A549 (cell line): ENCODE data around the gene GRK5. TPM values are rescaled to one million over a fixed set of nuclear protein-coding genes. Genes with fewer than 3 reads are reported as not detected.

Source experiments
- ATAC-seq, 2 experiments: fragments of 200-7000 bp in 1 of 2; fragments of >200 bp in 1 of 2; cut with Nextera tagmentation in 1 of 2; cut with Tn5 transposase in 1 of 2; 3 replicates each; pipeline versions ENCODE4 v1.8.0 to v1.9.1; 2018 to 2020; ENCODE audit warnings: mild to moderate bottlenecking in 1 of 2, moderate library complexity in 1 of 2
- CTCF ChIA-PET: fragments of 300-600 bp; sonication (Branson Sonifier 250); formaldehyde crosslinking; extraction: SDS; loops from one replicate; lab custom pipeline; 2021; ENCODE audit warnings: antibody characterized with exemption, inconsistent platforms; lab: Yijun Ruan, JAX
- POLR2A ChIA-PET: fragments of 350-600 bp; formaldehyde crosslinking; extraction: SDS; loops from one replicate; lab custom pipeline; 2021; ENCODE audit warnings: antibody characterized with exemption, inconsistent platforms; lab: Yijun Ruan, JAX
- DNase-seq, 2 experiments: peaks; one replicate each; pipeline versions ENCODE4 v3.0.0 to v3.0.0-alpha.2; 2011 to 2016; ENCODE audit warnings: low read depth in 1 of 2, low spot score in 1 of 2
- FAIRE-seq: peaks from 2 replicates; lab custom pipeline; 2011; peaks lifted over from hg19 to GRCh38; lab: Jason Lieb, UNC
- H3K27ac ChIP-seq, 2 experiments: fragments of >200 bp; sonication (Bioruptor Twin); formaldehyde crosslinking; 3 replicates each; pipeline ENCODE4 v1.5.1; 2016 to 2017
- H3K4me1 ChIP-seq: fragments of >200 bp; sonication (Bioruptor Twin); formaldehyde crosslinking; 3 replicates; pipeline ENCODE4 v1.6.1; 2016
- H3K4me2 ChIP-seq: fragments of >200 bp; sonication (Bioruptor Twin); formaldehyde crosslinking; 3 replicates; pipeline ENCODE4 v1.6.1; 2016
- H3K4me3 ChIP-seq: fragments of >200 bp; sonication (Bioruptor Twin); formaldehyde crosslinking; 3 replicates; pipeline ENCODE4 v1.5.1; 2016
- H3K9me3 ChIP-seq: fragments of >200 bp; sonication (Bioruptor Twin); formaldehyde crosslinking; 3 replicates; pipeline ENCODE4 v1.6.1; 2016
- BHLHE40 ChIP-seq: IDR thresholded peaks from 2 replicates; pipeline ENCODE4 v1.6.1; 2012; ENCODE audit warnings: low read depth, low read length, inconsistent platforms
- CBX8 ChIP-seq: fragments of 200-600 bp; sonication (generic); IDR thresholded peaks from 2 replicates; pipeline ENCODE4 v1.6.1; 2016
- CEBPB ChIP-seq, 2 experiments: fragments of >200 bp in 1 of 2; sonication (Bioruptor Twin) in 1 of 2; formaldehyde crosslinking in 1 of 2; IDR thresholded peaks; 2 replicates each; pipeline ENCODE4 v1.6.1; 2012 to 2016
- CHD4 ChIP-seq: fragments of 200-600 bp; sonication (generic); IDR thresholded peaks from 2 replicates; pipeline ENCODE4 v1.6.1; 2016; ENCODE audit warnings: antibody characterized with exemption, mild to moderate bottlenecking, borderline replicate concordance
- E2F6 ChIP-seq: IDR thresholded peaks from 2 replicates; pipeline ENCODE4 v1.6.1; 2012; ENCODE audit warnings: low read depth, borderline replicate concordance
- EHMT2 ChIP-seq: fragments of 200-600 bp; sonication (generic); IDR thresholded peaks from 2 replicates; pipeline ENCODE4 v1.6.1; 2016; ENCODE audit warnings: antibody characterized with exemption, low read depth, mild to moderate bottlenecking, moderate library complexity
- ELK1 ChIP-seq: fragments of 150-350 bp; IDR thresholded peaks from 2 replicates; pipeline ENCODE4 v1.6.1; 2014; ENCODE audit warnings: low read depth, mild to moderate bottlenecking, low read length
- ESRRA ChIP-seq: fragments of 150-350 bp; IDR thresholded peaks from 2 replicates; pipeline ENCODE4 v1.6.1; 2014; ENCODE audit warnings: mild to moderate bottlenecking, low read length, borderline replicate concordance
- FOSL2 ChIP-seq, 2 experiments: fragments of 450-650 bp in 1 of 2; fragments of >200 bp in 1 of 2; sonication (Bioruptor Twin) in 1 of 2; formaldehyde crosslinking; IDR thresholded peaks; 2 replicates each; pipeline versions ENCODE4 v1.5.0 to v1.6.1; 2016 to 2020; ENCODE audit warnings: mild to moderate bottlenecking in 1 of 2, moderate library complexity in 1 of 2
- FOXS1 ChIP-seq: fragments of 250-450 bp; sonication (Bioruptor Pico); IDR thresholded peaks from 2 replicates; pipeline ENCODE4 v1.5.0; 2020; ENCODE audit warnings: mild to moderate bottlenecking, moderate library complexity
- GATA3 ChIP-seq: IDR thresholded peaks from 2 replicates; pipeline ENCODE4 v1.6.1; 2012; ENCODE audit warnings: borderline replicate concordance
- HDAC2 ChIP-seq: fragments of 200-600 bp; sonication (generic); IDR thresholded peaks from 2 replicates; pipeline ENCODE4 v1.6.1; 2016
- KDM1A ChIP-seq: fragments of 200-600 bp; sonication (generic); IDR thresholded peaks from 2 replicates; pipeline ENCODE4 v1.6.1; 2016; ENCODE audit warnings: low read depth, mild to moderate bottlenecking
- NFE2L2 ChIP-seq: fragments of 150-350 bp; conservative IDR thresholded peaks from 2 replicates; pipeline ENCODE4 v1.6.1; 2014; ENCODE audit warnings: low read length
- RARB ChIP-seq: fragments of 250-450 bp; sonication (Bioruptor Pico); IDR thresholded peaks from 2 replicates; pipeline ENCODE4 v1.8.0; 2021; ENCODE audit warnings: mild to moderate bottlenecking, moderate library complexity
- RNF2 ChIP-seq: fragments of 200-600 bp; sonication (generic); IDR thresholded peaks from 2 replicates; pipeline ENCODE4 v1.6.1; 2016; ENCODE audit warnings: low read depth, mild to moderate bottlenecking, antibody characterized with exemption, moderate library complexity, borderline replicate concordance
- SMC3 ChIP-seq: fragments of >200 bp; sonication (Bioruptor Twin); formaldehyde crosslinking; IDR thresholded peaks from 3 replicates; pipeline ENCODE4 v1.6.1; 2018; ENCODE audit warnings: inconsistent platforms
- TFCP2L1 ChIP-seq: fragments of 250-450 bp; sonication (Bioruptor Pico); IDR thresholded peaks from 2 replicates; pipeline ENCODE4 v1.5.0; 2021; ENCODE audit warnings: mild to moderate bottlenecking
- TP53 ChIP-seq: fragments of 250-450 bp; sonication (Bioruptor Pico); IDR thresholded peaks from 2 replicates; pipeline ENCODE4 v1.5.0; 2021; ENCODE audit warnings: mild to moderate bottlenecking, moderate library complexity
- ZNF302 ChIP-seq: fragments of 250-450 bp; sonication (Bioruptor Pico); IDR thresholded peaks from 2 replicates; pipeline ENCODE4 v1.9.0; 2021; ENCODE audit warnings: inconsistent platforms, mild to moderate bottlenecking, moderate library complexity
- WGBS: methylation state at CpG from one replicate; pipeline ENCODE4 v1.1.6; 2017; ENCODE audit errors: missing lambda C conversion rate; 5-methylcytosine and 5-hydroxymethylcytosine counted together
- polyA plus RNA-seq, 4 experiments: library from polyadenylated mRNA; depleted of rRNA in 3 of 4; stranded (reverse); fragments of >200 nt; fragmentation: RNase III in 1 of 4; extraction: RNeasy Plus Mini Kit Qiagen cat#74134 plus additional on column Dnase treatment in 1 of 4; gene quantifications; 2 replicates in 3 of 4; 3 replicates in 1 of 4; pipeline ENCODE4 v1.2.3, GENCODE V29; 2011 to 2017
- TF ChIP-seq, protein P1 (sequence below): fragments of 250-450 bp; sonication (Bioruptor Pico); IDR thresholded peaks from 2 replicates; pipeline ENCODE4 v1.5.0; 2021; ENCODE audit warnings: mild to moderate bottlenecking, moderate library complexity, borderline replicate concordance
- TF ChIP-seq, protein P2 (sequence below): fragments of 200-600 bp; sonication (generic); IDR thresholded peaks from 2 replicates; pipeline ENCODE4 v1.6.1; 2016; ENCODE audit warnings: antibody characterized with exemption, mild to moderate bottlenecking, moderate library complexity
- TF ChIP-seq, protein P3 (sequence below): fragments of 450-650 bp; IDR thresholded peaks from 2 replicates; pipeline ENCODE4 v1.6.1; 2014; ENCODE audit warnings: antibody characterized with exemption
- TF ChIP-seq, protein P4 (sequence below): IDR thresholded peaks from 2 replicates; pipeline ENCODE4 v1.6.1; 2012

Gene GRK5
- polyA plus RNA-seq, 2 of the 4 experiments (the other 2 are of a cell fraction): 5.0 to 7.9 TPM

- WGBS: 88% methylated on average over 8 of the region's 8 CpGs
- ChIA-PET CTCF (interaction anchor here (1.0 to 2.0 kb wide), 6 partner anchors 15 to 115 kb away, joined by 3 to 9 read pairs (median 4); partner anchors contain the start of gene GRK5), POLR2A (no interaction called here)
- Histone ChIP-seq H3K9me3 (no peaks in the 10 kb centered on the region), H3K27ac (peak overlapping the region; percentile 75 to 90), H3K4me1 (peaks cover 66% of the 10 kb centered on the region), H3K4me3 (no peak overlapping the region), H3K4me2 (peak overlapping the region; percentile 36; the same call in 2 of the 3 replicates)
- DNase-seq (no peak), ATAC-seq (no peak), FAIRE-seq (no peak)
- TF ChIP-seq KDM1A: 0 out of 2 replicates have a peak, but pooled peaks have one; percentile 14
- TF ChIP-seq ELK1: no peak
Observed at GRCh38 chr10:119304541-119304940, 97.2 kb downstream of the GRK5 start.

- FAIRE-seq (no peak), DNase-seq (peak; percentile 83 to 92), ATAC-seq (peak; percentile 86 to 89)
- WGBS: 5% methylated on average over 11 of the region's 11 CpGs
- Histone ChIP-seq H3K27ac (peak overlapping the region; percentile 75 to 90), H3K9me3 (no peaks in the 10 kb centered on the region), H3K4me3 (no peak overlapping the region), H3K4me2 (peak overlapping the region; percentile 69), H3K4me1 (peaks cover 75% of the 10 kb centered on the region)
- POLR2A ChIA-PET: interaction anchor here (0.8 to 1.4 kb wide), 6 partner anchors 10 to 551 kb away, joined by 3 to 13 read pairs (median 6); partner anchors contain the start of genes CACUL1 and GRK5
- CTCF ChIA-PET: interaction anchor here (0.7 to 3.7 kb wide), 8 partner anchors 11 to 140 kb away, joined by 3 to 15 read pairs (median 4); partner anchors contain the start of gene GRK5
- TF ChIP-seq NFE2L2 (no peak), FOSL2 (IDR thresholded peaks at IDR 0.05) (peak; percentile 90), FOSL2 (CRISPR knock-in tag; IDR thresholded peaks at IDR 0.05) (peak; percentile 91), HDAC2 (peak; percentile 84), CEBPB (IDR thresholded peaks at IDR 0.05) (0 out of 4 replicates have a peak, but pooled peaks of 1 of the 2 experiments have one; percentile 55), TP53 (CRISPR knock-in tag) (no peak), KDM1A (peak; percentile 85), ZNF302 (CRISPR knock-in tag) (no peak), RARB (CRISPR knock-in tag) (no peak), SMC3 (no peak), GATA3 (peak; percentile 53; the same call in 1 of the 2 replicates), CBX8 (no peak), ESRRA (no peak), FOXS1 (no peak), TFCP2L1 (CRISPR knock-in tag) (0 out of 2 replicates have a peak, but pooled peaks have one; percentile 11), CHD4 (0 out of 2 replicates have a peak, but pooled peaks have one; percentile 64), EHMT2 (no peak), E2F6 (peak; percentile 45; the same call in 1 of the 2 replicates), BHLHE40 (no peak), RNF2 (no peak)
- TF ChIP-seq, protein P1, sequence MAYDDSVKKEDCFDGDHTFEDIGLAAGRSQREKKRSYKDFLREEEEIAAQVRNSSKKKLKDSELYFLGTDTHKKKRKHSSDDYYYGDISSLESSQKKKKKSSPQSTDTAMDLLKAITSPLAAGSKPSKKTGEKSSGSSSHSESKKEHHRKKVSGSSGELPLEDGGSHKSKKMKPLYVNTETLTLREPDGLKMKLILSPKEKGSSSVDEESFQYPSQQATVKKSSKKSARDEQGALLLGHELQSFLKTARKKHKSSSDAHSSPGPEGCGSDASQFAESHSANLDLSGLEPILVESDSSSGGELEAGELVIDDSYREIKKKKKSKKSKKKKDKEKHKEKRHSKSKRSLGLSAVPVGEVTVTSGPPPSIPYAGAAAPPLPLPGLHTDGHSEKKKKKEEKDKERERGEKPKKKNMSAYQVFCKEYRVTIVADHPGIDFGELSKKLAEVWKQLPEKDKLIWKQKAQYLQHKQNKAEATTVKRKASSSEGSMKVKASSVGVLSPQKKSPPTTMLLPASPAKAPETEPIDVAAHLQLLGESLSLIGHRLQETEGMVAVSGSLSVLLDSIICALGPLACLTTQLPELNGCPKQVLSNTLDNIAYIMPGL (CRISPR knock-in tag): no peak
- TF ChIP-seq, protein P2, sequence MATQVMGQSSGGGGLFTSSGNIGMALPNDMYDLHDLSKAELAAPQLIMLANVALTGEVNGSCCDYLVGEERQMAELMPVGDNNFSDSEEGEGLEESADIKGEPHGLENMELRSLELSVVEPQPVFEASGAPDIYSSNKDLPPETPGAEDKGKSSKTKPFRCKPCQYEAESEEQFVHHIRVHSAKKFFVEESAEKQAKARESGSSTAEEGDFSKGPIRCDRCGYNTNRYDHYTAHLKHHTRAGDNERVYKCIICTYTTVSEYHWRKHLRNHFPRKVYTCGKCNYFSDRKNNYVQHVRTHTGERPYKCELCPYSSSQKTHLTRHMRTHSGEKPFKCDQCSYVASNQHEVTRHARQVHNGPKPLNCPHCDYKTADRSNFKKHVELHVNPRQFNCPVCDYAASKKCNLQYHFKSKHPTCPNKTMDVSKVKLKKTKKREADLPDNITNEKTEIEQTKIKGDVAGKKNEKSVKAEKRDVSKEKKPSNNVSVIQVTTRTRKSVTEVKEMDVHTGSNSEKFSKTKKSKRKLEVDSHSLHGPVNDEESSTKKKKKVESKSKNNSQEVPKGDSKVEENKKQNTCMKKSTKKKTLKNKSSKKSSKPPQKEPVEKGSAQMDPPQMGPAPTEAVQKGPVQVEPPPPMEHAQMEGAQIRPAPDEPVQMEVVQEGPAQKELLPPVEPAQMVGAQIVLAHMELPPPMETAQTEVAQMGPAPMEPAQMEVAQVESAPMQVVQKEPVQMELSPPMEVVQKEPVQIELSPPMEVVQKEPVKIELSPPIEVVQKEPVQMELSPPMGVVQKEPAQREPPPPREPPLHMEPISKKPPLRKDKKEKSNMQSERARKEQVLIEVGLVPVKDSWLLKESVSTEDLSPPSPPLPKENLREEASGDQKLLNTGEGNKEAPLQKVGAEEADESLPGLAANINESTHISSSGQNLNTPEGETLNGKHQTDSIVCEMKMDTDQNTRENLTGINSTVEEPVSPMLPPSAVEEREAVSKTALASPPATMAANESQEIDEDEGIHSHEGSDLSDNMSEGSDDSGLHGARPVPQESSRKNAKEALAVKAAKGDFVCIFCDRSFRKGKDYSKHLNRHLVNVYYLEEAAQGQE: no peak
- TF ChIP-seq, protein P3, sequence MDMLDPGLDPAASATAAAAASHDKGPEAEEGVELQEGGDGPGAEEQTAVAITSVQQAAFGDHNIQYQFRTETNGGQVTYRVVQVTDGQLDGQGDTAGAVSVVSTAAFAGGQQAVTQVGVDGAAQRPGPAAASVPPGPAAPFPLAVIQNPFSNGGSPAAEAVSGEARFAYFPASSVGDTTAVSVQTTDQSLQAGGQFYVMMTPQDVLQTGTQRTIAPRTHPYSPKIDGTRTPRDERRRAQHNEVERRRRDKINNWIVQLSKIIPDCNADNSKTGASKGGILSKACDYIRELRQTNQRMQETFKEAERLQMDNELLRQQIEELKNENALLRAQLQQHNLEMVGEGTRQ: no peak
- TF ChIP-seq, protein P4, sequence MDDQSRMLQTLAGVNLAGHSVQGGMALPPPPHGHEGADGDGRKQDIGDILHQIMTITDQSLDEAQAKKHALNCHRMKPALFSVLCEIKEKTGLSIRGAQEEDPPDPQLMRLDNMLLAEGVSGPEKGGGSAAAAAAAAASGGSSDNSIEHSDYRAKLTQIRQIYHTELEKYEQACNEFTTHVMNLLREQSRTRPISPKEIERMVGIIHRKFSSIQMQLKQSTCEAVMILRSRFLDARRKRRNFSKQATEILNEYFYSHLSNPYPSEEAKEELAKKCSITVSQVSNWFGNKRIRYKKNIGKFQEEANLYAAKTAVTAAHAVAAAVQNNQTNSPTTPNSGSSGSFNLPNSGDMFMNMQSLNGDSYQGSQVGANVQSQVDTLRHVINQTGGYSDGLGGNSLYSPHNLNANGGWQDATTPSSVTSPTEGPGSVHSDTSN: no peak; the same call in 1 of the 2 replicates
Observed at GRCh38 chr10:119305860-119306513, 98.6 kb downstream of the GRK5 start.
